Measurements from ENCODE around the gene ARSJ.
"Not testable (repeated sequence)": the region's sequence is repeated elsewhere in the genome, so short reads cannot be mapped to it uniquely, and the experiment has no call there.

Gene ARSJ

DNA sequence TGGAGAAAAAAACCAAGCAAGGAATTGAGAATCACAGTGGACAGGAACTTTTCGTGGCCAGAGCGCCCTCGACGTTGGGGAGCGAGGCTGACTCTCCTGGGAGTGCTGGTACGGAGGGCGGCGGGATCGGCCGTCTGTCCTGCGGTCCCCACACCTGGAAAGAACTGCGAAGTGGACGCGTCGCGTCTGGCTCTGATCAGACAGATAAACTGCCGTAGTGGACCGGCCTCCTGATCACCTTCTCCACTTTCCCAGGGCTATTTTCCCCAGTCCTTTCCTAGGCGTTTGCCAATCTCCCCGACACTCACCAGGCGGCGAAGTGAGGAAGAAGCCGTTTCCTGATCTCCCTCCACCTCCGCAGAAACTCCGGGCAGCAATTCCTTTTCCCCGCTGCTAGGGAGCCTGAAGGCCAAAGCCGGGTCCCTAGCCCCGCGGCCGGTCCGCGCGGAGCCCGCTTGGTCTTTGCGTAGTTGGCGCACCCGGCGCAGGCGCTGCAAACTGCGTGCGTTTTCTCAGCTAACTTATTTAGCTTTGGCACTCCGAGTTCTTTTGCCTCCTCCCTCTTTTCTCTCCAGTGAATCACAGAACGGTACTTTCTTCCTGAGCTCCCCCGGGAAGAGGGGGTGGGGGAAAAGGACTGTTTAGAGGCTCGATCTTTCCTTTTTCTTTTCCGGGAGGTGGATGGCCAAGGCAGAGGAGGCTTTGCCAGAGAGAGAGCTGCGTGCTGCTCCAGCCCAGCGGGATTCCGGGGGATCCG lies at the start of gene ARSJ:
TSS of gene ARSJ (minus strand) at position 500 of the 757 bp plus-strand sequence. CDS start 813 bp downstream, outside the sequence.
- no peak for DNase-seq (ENCODE audit: low read depth in 1 of 2, low spot score in 1 of 2)

DNA sequence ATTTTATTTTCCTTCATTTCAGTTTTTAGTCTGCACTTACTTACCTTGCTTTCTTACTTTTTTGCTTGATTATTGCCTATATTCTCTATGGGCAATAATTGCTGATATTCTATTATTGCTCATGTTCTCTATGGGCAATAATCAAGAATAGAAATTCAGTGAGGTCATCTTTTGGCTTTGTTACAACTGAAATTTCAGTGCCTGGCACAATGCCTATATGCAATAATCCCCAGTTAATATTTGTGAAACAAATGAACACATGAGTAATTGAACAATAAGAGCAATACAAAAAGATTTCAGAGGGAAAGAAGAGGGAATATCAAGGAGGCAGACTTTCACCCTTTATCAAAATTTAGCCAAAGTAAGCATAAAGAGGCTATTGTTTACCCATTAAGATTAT lies 48.6 kb upstream of the ARSJ start:
- DNase-seq (ENCODE audit: low read depth in 1 of 2, low spot score in 1 of 2) = no peak

DNA sequence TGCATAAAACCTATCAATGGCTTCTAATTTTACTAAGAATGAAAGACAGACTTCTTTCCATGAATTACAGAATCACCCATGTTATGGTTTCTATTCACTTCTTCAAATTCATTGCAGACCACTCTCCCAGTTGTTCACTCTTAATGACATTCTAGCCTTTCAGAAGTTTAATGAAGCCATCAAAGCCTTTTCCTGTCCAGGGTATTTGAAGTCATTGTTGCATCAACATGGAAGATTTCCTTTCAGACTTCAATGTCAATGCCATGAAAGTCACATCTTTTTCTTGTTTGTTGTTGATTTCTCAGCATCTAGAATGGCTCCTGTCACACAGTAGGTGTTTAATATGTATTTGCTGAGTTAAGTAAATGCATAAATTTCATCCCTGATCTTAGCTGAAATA lies 48.1 kb upstream of the ARSJ start:
- DNase-seq (ENCODE audit: low read depth in 1 of 2, low spot score in 1 of 2) = no peak

DNA sequence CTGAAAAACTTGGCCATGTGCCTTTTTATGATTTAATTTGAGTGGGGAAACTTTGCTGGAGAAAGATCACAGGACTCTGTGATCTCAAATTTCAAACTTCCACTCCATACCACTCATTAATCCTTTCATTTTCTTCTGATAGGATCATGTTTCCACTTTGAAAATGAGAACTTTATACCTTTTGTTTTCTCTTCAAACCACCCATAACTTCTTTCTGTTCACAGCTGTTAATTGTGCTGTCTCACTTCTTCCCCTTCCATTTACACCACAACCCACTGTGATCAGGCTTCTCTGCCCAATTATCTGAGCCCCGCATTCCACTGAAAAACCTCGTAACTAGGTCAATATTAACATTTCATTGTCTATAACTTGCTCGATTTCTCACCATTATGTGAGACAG lies 47.0 kb upstream of the ARSJ start:
- DNase-seq (ENCODE audit: low read depth in 1 of 2, low spot score in 1 of 2) = no peak

DNA sequence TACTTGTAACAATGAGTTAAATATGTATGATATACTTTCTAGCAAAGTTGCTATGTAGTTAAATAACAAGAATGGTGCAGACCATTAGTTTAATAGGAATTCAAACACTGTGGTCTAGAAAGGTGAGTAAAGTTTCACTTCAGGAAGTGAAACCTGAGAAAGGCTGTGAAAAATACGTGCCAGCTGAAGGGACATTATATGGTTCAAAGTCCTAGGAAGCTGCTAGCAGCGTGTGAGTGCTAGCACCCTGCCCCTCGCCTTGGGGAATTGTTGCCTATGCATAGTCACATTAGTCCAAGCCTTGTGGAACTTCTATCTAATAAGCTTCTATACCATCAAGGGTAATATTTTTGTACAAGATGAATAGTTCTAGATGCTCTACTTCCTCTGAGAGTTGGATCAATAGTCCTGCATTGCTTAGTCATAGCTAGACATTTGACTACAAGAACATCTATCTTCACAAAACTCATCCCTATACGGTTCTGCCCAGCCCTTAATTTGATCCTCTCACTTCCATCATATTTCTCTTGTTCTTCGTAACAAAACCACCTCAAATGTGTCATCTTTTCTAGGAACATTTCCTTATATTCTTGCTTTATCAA lies 45.8 kb upstream of the ARSJ start:
- DNase-seq (ENCODE audit: low read depth in 1 of 2, low spot score in 1 of 2) = no peak

DNA sequence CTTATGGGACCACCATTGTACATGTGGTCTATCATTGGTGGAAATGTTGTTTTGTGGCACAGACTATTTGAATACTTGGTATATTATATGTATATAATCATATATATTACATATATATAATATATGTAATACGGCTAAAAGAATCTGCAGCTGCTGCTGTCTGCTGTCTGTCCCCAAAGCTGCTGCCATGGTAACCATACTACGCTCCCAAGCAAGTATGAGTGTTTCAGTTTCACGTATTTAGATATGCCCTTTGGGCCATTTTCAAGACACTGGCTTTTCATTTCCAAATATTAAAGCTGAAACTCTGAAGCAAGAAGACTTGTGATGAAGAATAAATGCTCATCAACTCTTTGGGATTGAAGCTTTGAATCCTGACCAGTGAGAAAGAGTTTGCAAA lies 42.0 kb upstream of the ARSJ start:
- no peak for DNase-seq (ENCODE audit: low read depth in 1 of 2, low spot score in 1 of 2)

DNA sequence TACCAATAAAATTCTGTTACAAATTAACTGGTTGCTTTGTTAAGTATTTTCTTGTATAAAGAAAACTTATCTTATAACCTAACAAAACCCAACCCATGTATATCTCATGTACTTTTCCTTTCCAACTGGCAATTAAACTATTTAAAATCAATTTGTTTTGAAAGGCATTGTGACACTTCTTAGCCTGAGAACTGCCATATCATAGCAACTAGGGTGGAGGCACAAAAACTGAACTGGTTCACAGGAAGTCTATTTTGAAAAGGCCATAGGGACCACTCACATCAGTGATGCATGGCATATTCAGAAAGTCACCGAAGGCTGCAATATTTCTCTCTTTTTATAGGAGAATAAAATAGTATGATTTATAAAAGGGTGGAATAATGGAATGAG lies 40.5 kb upstream of the ARSJ start:
- no peak for DNase-seq (ENCODE audit: low read depth in 1 of 2, low spot score in 1 of 2)

DNA sequence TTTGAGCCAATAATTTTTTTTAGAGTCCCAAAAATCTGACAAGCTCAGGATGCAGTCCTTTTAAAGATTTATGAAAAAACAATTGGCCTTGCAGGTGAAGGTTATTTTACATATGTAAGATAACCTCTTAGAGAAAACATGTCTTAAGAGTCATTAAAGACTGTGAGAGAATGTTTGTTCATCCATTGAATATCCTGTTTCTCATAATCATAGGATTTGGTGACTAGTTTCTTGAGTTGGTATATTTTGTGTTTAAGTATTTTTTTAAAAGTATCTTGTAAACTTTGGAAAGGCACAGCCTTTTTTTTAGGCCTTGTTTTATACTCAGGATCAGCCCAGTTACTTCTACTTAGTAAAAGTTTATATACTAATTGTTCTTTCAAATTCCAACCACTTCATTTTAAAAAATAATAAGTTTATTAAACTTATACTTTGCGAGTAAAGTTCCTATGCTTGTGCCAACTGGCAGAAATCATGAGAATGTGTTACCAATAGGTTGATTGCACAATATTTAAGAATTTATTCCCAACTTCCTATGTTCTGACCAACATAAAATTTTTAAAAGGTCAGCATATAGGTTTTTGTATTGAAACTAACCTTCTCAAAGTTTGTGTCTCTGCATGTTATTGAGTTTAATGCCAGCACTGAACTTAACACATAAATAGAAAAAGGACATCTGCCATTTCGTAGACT lies 40.0 kb upstream of the ARSJ start:
- no peak for DNase-seq (ENCODE audit: low read depth in 1 of 2, low spot score in 1 of 2)

DNA sequence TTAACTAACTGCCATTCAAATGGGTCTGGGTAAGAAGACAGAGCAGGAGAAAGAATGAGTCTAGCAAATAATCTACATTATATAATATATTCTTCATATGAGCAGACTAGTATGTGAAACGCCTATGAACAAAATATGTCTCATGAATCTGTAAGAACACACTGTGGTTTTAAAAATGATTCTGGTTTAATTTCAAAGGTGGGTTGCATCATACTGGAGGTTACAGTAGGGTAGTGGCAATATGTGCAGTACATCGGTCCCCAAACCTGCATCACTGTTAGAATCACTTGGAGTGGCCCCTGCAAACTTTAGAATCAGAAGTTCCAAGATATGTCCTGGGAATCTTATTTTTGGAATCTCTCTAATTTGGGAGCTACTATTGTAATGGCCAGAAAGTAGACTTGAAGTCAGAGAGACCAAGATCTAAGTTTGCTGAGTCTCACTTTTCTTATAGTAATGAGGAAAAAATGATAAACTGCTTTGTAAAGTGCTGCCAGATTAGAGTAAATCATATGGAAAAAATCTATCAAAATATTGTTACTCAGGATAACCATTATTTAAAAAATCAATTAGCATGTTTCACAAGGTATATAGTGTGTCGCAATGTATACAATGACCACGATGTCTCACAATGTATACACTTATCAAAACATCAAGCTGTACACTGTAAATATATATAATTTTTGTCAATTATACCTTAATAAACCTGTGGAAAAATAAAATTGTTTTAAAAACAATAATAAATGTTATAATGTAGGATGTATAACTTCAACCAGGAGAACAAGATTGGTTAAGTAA lies 37.9 kb upstream of the ARSJ start:
- DNase-seq (ENCODE audit: low read depth in 1 of 2, low spot score in 1 of 2) = no peak

DNA sequence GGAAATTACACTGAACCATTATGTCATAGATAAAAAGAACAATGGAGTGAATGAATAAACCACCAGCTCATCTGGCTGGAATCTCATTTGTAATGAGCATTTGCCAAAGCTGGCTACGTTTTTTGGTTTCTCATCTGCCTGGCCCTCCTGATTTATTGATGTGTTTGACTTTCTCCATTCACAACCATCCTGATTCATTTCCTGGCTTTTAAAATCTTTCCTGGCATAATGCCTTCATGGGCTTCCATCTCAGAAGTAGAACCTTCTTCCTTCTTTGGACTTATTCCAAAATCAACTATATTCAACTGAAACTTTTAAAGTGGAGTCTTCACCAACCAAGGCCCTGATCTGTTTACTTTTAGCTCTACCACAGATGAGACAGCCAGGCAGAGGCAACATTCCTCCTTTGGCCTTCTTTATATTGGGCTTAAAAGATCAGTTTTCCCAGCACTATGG lies 36.0 kb upstream of the ARSJ start:
- no peak for DNase-seq (ENCODE audit: low read depth in 1 of 2, low spot score in 1 of 2)

DNA sequence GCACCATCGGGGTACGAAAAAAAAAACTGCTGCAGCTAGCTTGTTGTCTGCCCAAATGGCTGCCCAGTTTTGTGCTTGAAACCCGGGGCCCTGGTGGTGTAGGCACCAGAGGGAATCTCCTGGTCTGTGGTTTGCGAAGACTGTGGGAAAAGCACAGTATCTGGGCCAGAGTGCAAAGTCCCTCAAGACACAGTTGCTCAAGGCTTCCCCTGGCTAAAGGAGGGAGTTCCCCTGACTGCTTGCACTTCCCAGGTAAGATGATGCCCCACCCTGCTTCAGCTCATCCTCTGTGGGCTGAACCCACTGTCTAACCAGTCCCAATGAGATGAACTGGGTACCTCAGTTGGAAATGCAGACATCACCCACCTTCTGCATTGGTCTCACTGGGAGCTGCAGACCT lies 33.8 kb upstream of the ARSJ start:
- not testable (repeated sequence) for DNase-seq (ENCODE audit: low read depth in 1 of 2, low spot score in 1 of 2)

DNA sequence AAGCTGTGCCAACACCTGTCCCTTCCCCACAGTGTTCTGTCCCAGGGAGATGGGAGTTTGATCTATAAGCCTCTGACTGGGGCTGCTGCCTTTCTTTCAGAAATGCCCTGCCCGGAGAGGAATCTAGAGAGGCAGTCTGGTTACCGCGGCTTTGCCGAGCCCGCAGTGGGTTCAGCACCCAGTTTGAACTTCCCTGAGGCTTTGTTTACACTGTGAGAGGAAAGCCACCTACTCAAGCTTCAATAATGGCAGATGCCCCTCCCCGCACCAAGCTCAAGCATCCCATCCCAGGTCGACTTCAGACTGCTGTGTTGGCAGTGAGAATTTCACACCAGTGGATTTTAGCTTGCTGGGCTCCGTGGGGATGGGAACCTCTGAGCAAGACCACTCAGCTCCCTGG lies 33.3 kb upstream of the ARSJ start:
- no peak for DNase-seq (ENCODE audit: low read depth in 1 of 2, low spot score in 1 of 2)

DNA sequence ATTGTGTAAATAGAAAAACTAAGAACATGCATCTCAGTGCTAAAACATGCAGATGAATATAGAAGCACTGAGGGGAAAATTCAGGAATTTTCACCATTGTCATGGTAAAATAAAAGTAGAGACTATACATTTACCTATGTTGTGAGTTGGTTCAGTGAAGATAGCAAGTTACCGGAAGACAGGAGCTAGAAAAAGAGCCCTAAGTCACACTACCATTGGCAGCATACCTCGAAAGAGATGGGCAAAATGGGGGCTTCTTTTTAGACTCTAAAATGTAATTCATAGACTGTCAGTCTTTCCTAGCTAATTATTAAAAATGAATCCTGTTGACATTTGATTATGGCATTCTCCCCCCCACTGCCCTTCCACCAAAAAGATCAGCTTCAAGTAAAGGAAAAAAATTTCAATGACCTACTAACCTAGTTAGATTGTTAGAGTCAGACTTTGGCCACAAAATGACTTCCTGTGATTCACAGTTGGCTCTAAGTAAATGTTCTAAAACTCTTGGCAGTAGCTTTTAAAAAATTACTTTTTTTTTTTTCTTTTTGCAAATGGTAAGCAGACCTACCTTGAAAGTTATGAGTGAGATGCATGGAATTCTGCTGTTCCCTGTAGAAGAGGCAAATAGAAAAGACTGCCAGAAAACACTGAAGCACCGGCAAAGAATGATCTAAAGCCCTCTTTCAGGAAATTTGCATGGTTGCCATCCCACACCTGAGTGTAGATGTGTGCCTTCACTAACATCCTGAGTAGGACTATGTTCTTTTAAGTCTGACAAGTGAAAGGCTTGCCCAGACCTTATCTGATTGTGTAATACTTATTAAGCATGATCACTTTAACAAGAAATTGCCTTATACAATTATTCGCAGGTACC lies 26.4 kb upstream of the ARSJ start:
- DNase-seq (ENCODE audit: low read depth in 1 of 2, low spot score in 1 of 2) = no peak

DNA sequence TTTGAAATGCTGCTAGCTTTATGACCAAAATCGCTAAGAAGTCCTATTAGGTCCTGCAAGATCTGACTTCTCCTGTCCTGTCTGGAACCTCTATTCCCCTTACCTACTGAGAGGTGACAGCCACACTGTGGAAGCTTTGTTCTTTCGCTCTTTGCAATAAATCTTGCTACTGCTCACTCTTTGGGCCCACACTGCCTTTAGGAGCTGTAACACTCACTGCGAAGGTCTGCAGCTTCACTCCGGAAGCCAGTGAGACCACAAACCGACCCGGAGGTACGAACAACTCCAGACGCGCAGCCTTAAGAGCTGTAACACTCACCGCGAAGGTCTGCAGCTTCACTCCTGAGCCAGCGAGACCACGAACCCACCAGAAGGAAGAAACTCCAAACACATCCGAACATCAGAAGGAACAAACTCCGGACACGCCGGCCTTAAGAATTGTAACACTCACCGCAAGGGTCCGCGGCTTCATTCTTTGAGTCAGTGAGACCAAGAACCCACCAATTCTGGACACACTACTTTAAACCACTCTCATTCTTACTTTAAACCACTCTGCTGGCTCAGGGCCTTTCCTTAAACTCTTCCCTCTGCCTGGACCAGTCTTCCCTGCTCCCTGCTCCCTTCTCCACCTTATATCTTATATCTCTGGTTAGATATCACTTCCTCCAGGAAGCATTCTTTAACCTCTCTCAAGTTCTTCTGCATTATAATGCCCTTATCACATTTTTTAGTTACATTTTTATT lies 25.2 kb upstream of the ARSJ start:
- DNase-seq (ENCODE audit: low read depth in 1 of 2, low spot score in 1 of 2) = not testable (repeated sequence)

DNA sequence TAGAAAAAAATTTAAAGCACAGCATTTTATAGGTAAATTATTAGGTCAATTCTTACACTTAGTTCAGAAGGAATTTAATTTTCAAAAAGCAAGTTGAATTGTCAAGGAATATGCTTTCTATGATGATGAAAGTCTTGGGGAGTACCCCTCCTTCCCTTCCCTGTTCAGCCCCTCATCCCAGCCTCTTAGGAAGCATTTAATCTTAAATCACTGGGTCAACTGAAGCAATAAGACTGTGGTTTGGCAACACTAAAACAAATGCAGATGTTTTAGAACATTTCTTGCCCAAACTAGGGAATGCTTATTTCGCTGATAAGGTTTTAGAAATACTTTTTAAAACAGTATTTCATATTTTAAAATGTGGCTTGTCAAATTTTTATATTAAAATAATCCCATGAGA lies 19.1 kb upstream of the ARSJ start:
- DNase-seq (ENCODE audit: low read depth in 1 of 2, low spot score in 1 of 2) = no peak

DNA sequence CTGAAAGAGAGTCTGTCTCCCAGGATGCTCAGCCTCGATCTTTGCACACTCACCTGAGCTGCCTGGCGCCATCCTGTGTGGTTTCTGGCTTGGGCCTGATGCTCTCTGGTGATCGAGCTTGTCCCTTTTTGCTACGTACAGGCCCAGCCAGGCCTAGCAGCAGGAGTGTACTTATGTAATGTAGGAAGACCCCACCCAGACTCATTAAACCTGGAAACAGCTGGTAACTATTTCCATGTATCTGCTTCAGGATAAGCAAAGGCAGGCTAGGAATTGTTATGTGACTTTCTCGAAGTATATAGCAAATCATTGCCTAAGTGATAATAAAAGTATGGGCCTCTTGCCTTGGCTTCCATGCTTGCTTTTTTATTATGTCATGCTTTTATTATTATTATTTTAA lies 18.6 kb upstream of the ARSJ start:
- no peak for DNase-seq (ENCODE audit: low read depth in 1 of 2, low spot score in 1 of 2)

DNA sequence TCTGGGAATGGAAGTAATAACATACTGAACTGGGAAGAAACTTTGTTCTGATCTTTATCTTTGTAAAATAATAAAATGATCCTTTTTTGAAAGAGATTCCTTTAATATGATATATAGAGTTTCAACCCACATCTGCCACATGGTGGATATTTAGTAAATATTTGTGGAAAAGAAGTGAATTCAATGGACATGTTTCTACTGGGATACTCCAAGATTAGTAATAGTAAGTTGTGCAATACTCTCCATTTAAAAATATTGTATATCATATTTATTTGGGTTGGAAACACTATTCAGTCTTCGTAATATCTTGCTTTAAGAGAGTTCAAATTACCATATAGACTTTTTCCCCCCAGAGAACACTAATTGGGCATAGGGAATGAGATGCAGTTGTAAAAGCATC lies 17.8 kb upstream of the ARSJ start:
- DNase-seq (ENCODE audit: low read depth in 1 of 2, low spot score in 1 of 2) = no peak

DNA sequence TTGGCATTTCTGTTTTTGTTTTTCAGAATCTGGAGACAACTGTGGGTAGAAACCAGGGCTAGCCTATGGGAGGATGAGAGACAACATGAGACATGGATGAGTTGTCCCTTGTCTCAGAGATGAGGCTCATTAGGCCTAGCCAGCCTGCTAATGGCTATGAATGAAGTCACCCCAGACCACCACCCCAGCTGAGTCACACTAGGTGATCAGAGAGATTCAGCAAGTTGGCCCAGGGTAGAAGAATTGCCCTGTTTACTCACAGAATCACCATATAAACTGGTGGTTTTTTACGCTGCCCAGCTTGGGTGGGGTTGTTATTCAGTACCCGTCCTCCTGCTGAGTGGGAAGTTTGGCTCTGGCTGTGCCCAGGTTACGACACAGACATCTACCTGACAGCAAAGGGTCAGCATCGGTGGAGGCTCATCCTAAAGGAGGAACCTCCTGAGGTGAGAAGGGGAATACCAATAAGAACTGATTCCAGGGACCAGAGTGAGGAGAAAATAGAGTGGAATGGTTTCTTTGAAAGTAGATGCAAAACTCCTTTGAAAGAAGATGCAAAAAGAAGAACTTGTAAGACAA lies 17.2 kb upstream of the ARSJ start:
- no peak for DNase-seq (ENCODE audit: low read depth in 1 of 2, low spot score in 1 of 2)

DNA sequence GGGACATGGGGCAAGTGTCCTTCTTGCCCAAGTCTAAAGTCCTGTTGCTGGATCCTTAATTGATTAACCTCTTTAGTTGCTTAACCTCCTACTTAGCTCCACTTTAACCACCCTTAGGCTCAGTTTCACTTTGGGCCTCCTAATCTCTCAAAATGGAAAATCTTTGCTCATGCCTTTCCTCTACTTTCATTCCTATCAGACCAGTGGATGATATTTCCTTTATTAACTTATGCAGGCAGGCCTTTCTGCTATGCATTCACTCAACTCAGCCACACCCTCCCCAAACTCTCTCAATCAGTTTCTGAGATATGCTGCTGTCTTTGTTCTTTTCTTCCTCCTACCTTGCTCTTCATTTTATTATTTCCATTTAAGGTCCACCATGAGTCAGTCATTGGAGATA lies 14.4 kb upstream of the ARSJ start:
- DNase-seq (ENCODE audit: low read depth in 1 of 2, low spot score in 1 of 2) = no peak

DNA sequence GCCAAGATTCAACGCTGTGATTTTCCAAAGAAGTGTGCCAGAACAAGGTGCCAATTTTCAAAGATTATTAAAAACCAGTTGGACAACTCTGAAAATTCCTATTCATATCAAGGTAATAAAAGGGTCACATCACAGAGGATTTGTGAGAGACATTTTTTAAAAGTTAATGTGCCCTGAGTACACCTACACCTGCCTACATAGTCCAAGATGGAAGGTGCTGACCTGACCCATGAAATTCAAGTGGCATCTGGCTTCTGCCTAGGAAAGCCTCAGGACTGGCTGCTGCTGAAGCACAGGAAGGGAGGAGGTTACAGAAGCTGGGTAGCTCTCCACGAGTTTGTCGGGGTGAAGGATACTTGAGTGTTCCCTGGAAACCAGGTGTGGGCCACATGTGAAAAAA lies 11.4 kb upstream of the ARSJ start:
- DNase-seq (ENCODE audit: low read depth in 1 of 2, low spot score in 1 of 2) = no peak
